Mesothelial cell of epicardium (in vitro differentiated cells): ENCODE data around the gene TEX2. TPM values are rescaled to one million over a fixed set of nuclear protein-coding genes. Genes with fewer than 3 reads are reported as not detected.

ENCODE experiments used
- DNase-seq, 2 experiments: peaks; one replicate each; pipeline ENCODE4 v3.0.0; 2021; ENCODE audit warnings: low spot score in 2 of 2; ENCODE audit not compliant: unreplicated experiment in 2 of 2
- H3K27ac Mint-ChIP-seq: 2 replicates; pipeline ENCODE4 v1.8.0; 2021; ENCODE audit warnings: mixed read lengths
- H3K27me3 Mint-ChIP-seq: 2 replicates; pipeline ENCODE4 v1.8.0; 2021; ENCODE audit warnings: low read depth, mixed read lengths
- H3K36me3 Mint-ChIP-seq: 2 replicates; pipeline ENCODE4 v1.8.0; 2021; ENCODE audit warnings: mixed read lengths
- H3K4me1 Mint-ChIP-seq: 2 replicates; pipeline ENCODE4 v1.8.0; 2021; ENCODE audit warnings: mixed read lengths
- H3K4me3 Mint-ChIP-seq: 2 replicates; pipeline ENCODE4 v1.8.0; 2021; ENCODE audit warnings: mild to moderate bottlenecking, moderate library complexity, mixed read lengths
- H3K9me3 Mint-ChIP-seq: 2 replicates; pipeline ENCODE4 v1.8.0; 2021; ENCODE audit warnings: mixed read lengths
- total RNA-seq: library from RNA; stranded (reverse); gene quantifications from 3 replicates; pipeline ENCODE4 v1.2.1, GENCODE V29; 2021
- TF ChIP-seq, protein P1 (sequence below): fragments of 200-600 bp; sonication (generic); IDR thresholded peaks from one replicate; pipeline ENCODE4 v1.5.0; 2021; ENCODE audit warnings: antibody characterized with exemption; ENCODE audit not compliant: unreplicated experiment

Gene TEX2
- total RNA-seq, 1 donor from 2014 or later, result 27.1 TPM

DNA sequence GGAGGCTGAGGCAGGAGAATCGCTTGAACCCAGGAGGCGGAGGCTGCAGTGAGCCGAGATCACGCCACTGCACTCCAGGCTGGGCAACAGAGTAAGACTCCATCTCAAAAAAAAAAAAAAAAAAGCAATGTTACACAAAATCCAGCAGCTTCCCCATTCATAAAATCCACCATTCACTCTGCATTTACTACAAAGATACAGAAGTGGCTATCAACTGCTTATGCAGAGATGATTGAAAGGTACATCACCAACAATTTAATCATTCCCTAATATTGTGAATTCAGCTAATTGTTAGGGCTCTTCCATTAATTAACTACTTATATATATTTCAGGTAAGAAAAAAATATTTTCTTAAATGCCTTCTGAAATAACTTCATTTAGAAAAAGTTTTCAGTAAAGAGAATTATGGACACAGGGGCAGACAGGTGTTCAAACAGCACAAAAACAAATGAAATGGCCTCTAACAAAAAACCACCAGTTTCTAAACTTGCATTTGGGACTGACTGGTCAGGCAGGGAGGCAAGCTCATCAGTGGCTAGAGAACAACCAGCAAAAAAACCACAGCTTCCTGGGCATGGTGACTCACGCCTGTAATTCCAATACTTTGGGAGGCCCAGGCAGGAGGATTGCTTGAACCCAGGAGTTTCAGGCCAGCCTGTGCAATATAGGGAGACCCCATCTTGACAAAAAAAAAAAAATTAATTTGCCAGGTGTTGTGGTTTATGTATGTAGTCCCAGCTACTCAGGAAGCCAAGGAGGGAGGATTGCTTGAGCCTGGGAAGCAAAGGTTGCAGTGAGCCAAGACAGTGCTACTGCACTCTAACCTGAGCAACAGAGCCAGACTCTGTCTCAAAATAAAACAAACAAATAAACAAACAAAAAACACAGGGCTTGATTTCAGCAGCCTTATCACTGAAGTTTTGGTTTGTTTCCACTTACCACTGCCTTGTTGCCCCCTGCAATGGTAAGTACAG, 159.4 kb downstream of the TEX2 start:
- H3K4me3 Mint-ChIP-seq, result no peak overlapping the region
- H3K27ac Mint-ChIP-seq, result no peak overlapping the region
- H3K36me3 Mint-ChIP-seq, result no peaks in the 10 kb centered on the region
- peaks cover 15% of the 10 kb centered on the region for H3K4me1 Mint-ChIP-seq
- H3K9me3 Mint-ChIP-seq, result no peaks in the 10 kb centered on the region
- TF ChIP-seq, protein P1, sequence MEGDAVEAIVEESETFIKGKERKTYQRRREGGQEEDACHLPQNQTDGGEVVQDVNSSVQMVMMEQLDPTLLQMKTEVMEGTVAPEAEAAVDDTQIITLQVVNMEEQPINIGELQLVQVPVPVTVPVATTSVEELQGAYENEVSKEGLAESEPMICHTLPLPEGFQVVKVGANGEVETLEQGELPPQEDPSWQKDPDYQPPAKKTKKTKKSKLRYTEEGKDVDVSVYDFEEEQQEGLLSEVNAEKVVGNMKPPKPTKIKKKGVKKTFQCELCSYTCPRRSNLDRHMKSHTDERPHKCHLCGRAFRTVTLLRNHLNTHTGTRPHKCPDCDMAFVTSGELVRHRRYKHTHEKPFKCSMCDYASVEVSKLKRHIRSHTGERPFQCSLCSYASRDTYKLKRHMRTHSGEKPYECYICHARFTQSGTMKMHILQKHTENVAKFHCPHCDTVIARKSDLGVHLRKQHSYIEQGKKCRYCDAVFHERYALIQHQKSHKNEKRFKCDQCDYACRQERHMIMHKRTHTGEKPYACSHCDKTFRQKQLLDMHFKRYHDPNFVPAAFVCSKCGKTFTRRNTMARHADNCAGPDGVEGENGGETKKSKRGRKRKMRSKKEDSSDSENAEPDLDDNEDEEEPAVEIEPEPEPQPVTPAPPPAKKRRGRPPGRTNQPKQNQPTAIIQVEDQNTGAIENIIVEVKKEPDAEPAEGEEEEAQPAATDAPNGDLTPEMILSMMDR, result no peak
- no peaks in the 10 kb centered on the region for H3K27me3 Mint-ChIP-seq
- DNase-seq, result no peak

DNA sequence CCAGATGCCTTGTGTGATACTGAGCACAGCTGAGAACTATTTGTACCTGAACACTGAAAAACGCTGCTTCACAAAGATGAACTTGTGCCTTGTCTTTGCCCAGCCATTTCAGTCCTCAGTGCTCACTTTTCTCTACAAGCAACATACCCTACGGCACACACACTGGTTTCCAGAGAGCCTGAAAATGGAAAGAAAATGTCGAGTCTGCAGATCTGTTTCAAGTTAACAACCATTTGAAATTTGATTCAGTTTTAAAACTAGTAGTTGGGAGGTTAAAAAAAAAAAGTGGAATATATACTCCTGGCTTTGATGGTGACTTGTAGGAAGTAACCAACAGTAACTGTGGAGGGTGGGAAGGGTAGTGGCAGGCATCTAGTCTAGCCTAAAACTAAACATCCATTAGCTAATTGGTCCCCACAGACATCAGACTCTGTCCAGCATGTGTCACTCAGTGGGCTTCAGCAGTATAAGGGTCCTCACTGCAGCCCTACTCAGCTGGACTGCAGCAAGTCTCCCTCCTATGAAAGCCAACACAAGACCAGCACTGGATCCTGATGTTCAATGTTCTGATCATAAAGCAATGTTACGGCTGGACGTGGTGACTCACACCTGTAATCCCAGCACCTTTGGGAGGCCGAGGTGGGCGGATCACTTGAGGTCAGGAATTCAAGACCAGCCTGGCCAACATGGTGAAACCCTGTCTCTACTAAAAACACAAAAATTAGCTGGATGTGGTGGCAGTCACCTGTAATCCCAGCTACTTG, 160.3 kb downstream of the TEX2 start:
- DNase-seq, result no peak
- TF ChIP-seq, protein P1, result no peak
- Mint-ChIP-seq H3K27me3 (no peaks in the 10 kb centered on the region), H3K36me3 (no peaks in the 10 kb centered on the region), H3K9me3 (no peaks in the 10 kb centered on the region), H3K4me1 (peaks cover 10% of the 10 kb centered on the region), H3K4me3 (no peak overlapping the region), H3K27ac (no peak overlapping the region)

DNA sequence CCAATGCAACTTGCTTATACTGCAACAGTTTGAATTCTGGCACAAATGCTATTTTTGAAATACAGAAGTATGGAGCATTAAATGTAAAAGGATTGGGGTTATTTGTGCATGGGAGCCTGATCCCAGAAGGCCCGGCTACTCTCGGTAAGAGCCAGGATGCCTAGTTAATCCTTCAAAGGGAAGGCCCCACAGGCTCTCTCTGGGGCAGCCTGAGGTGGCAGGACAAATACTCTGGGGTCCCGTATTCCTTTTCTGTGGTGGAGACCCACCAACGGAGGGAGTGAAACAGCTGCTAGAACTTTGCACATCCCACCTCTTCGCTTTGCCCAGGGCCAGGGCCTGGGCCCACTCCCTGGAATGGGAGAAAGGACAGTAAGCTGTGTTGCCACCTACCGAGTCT, 163.5 kb downstream of the TEX2 start:
- Mint-ChIP-seq H3K27ac (no peak overlapping the region), H3K27me3 (no peaks in the 10 kb centered on the region)

More for the DNA sequence above, 163.5 kb downstream of the TEX2 start:
- DNase-seq, result no peak
- Mint-ChIP-seq H3K4me3 (no peak overlapping the region), H3K36me3 (peaks cover 8% of the 10 kb centered on the region), H3K9me3 (no peaks in the 10 kb centered on the region), H3K4me1 (peaks cover 2% of the 10 kb centered on the region)
- TF ChIP-seq, protein P1, result no peak

Other genes with a start within 250 kb of the TEX2 start
- gene ICAM2, start 242.6 kb downstream of the TEX2 start, total RNA-seq, result 0.22 TPM in 1 of 3 replicates, not detected in the others
- gene ERN1, start 133.1 kb downstream of the TEX2 start, total RNA-seq, result 16.4 to 20.6 TPM (median 17.9 TPM) in 3 replicates
- 0.09 to 0.18 TPM in 2 of 3 replicates, not detected in the other for gene PECAM1, start 127.6 kb upstream of the TEX2 start, total RNA-seq
- gene MILR1, start 185.9 kb upstream of the TEX2 start, total RNA-seq, result 0.40 to 0.54 TPM in 2 of 3 replicates, not detected in the other
- 30.9 to 32.2 TPM (median 31.7 TPM) in 3 replicates for gene POLG2, start 233.8 kb upstream of the TEX2 start, total RNA-seq
- gene DDX5, start 243.0 kb upstream of the TEX2 start, total RNA-seq, result 886 to 925 TPM (median 921 TPM) in 3 replicates
- gene CEP95, start 243.7 kb upstream of the TEX2 start, total RNA-seq, result 128 to 135 TPM (median 132 TPM) in 3 replicates